GM19438 (cell line): Measurements from ENCODE around the gene CCR3.

Source experiments
- ATAC-seq: cut with Tn5 transposase; IDR thresholded peaks from one replicate; pipeline ENCODE4 v1.9.1; 2021; ENCODE audit warnings: low read depth; ENCODE audit not compliant: unreplicated experiment

The CCR3 gene

DNA sequence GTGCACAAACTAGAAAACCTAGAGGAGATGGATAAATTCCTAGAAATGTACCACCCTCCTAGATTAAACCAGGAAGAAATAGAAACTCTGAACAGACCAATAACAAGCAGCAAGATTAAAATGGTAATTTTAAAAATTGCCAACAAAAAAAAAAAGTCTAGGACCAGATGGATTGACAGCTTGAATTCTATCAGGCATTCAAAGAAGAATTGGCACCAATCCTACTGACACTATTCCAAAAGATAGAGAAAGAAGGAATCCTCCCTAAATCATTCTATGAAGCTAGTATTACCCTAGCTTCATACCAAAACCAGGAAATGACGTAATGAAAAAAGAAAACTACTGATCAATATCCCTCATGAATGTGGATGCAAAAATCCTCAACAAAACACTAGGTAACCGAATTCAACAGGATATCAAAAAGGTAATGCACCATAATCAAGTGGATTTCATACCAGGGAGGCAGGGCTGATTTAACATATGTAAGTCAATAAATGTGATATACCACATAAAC lies 24.0 kb upstream of the CCR3 start:
- ATAC-seq: no peak

- ATAC-seq: no peak
Measured at GRCh38 chr3:46221391-46221790, 20.9 kb upstream of the CCR3 start.

DNA sequence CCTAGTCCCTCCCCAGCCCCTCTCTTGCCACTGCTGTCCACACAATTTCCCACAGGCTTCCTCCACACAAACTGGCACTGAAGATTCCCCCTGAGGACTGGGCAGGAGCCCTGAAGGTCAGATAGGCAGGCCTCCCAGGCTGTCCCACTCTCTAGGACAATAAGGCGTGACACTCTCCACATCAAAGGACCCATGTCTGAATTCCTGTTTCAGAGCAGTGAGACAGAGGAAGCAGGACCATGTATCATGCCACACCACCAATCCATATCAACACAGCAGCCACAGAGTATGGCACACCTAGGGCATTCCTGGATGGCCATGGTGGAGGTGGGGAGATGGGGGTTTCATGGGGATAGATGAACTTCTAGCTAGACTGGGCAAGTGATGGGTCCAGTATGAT lies 20.3 kb upstream of the CCR3 start:
- no peak for ATAC-seq

- ATAC-seq: no peak
Measured at GRCh38 chr3:46222435-46223161, 19.7 kb upstream of the CCR3 start.

GRCh38 chr3:46228260-46229242 lies 13.7 kb upstream of the CCR3 start:
- ATAC-seq: no peak

DNA sequence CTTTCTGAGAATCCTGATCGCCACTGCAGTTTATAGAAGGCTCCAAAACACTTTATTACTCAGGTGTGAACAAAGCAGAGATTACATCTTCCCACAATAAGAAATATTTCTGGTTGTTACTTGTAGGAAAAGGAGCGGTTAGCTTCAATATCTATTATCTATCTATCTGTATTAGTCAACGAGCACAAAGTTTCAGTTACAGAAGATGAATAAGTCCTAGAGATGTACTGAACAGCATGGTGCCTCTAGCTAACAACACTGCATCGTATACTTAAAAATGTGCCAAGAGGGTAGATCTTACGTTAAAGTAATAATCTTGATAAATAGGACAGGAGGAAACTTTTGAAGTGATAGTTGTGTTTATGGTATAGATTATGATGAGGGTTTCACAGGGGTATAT lies 10.9 kb upstream of the CCR3 start:
- ATAC-seq: no peak

- no peak for ATAC-seq
Measured at GRCh38 chr3:46233194-46233593, 9.1 kb upstream of the CCR3 start.

DNA sequence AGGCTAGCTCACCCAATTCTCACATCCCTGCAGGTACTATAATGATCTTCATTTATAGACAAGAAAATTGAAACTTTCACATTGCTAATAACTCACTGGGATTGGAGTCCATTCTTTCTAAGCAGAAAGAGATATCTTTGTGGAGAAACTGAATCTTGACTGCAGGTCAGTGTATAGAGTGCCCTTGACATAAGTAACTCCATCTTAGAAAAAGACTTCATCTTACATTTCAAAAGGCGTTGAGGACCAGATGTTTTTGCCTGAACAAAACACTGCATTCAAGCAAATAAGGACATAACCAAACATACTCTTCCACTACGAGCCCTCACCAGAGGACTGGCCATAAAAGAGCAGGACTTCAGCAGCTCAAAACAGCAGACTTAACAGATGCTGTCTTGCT lies 6.8 kb upstream of the CCR3 start:
- ATAC-seq: no peak

GRCh38 chr3:46236294-46237054 lies 5.8 kb upstream of the CCR3 start:
- no peak for ATAC-seq

- no peak for ATAC-seq
Measured at GRCh38 chr3:46238386-46238785, 3.9 kb upstream of the CCR3 start.

DNA sequence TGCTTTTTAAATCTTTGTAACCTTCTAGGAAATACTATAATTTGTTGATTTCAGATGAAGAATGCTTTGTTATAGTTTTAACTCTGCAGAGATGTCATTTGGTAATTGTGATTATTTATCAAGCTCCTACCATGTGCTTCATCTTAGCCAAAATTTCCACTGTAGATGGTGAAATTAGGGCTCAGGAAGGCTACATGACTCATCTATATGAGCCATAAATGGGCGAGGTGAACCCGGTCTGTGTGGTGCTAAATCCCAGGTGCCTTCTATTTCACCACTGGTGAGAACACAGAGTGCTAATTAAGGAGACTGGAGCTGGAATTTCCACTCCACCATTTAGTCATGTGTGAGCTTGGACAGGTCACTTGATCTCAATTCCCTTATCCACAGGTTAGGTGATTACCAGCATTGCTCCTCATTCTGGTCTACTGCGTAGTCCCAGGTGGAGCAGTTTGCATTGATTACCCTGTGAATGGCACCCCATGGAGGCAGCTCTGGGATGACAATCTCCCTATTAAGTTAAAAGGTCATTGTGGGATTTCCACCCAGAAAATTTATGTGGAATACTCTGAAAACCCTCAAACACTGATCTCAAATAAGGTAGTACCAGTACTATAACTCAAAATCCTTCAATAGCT lies 2.8 kb upstream of the CCR3 start:
- ATAC-seq: no peak

DNA sequence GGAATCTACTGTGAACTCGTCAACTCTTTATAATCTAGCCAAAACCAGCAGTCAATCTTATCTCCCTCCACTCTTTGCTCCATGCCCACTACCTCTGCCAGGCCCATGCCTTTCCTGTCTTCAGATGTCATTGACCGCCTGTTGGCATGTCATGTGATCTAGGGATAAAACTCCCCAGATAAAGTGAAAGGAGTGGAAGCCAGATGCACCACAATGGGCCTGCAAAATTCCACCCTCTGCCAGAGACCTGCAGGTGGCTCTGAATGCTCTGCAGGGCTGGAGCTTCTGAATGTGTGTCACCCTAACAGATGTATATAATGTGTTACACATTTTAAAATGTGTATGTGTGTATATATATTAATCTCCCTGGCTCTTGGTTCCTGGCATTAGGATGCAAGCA lies 2.3 kb upstream of the CCR3 start:
- no peak for ATAC-seq

DNA sequence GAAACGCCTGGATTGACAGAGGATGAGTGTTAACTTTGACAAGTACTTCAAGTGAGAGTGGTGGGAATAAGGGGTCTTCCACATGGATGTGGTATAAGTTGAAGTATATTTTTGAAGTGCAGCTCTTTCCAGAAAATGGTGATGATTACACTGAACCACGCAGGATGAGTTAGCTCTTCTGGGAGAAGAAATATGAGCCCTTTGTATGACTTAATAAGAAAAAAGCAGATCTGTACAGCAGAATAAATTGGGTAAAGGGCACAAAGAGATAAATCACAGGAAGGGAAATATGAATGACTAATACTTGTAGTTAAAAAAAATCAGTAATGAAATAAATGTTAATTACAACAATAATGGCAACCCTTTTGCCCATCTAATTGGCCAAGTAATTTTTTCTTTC lies 1.3 kb downstream of the CCR3 start:
- no peak for ATAC-seq

GRCh38 chr3:46245146-46245545 lies 2.9 kb downstream of the CCR3 start:
- ATAC-seq: no peak

- ATAC-seq: no peak
Measured at GRCh38 chr3:46252980-46253379, 10.7 kb downstream of the CCR3 start.

GRCh38 chr3:46258525-46258924 lies 16.3 kb downstream of the CCR3 start:
- no peak for ATAC-seq

DNA sequence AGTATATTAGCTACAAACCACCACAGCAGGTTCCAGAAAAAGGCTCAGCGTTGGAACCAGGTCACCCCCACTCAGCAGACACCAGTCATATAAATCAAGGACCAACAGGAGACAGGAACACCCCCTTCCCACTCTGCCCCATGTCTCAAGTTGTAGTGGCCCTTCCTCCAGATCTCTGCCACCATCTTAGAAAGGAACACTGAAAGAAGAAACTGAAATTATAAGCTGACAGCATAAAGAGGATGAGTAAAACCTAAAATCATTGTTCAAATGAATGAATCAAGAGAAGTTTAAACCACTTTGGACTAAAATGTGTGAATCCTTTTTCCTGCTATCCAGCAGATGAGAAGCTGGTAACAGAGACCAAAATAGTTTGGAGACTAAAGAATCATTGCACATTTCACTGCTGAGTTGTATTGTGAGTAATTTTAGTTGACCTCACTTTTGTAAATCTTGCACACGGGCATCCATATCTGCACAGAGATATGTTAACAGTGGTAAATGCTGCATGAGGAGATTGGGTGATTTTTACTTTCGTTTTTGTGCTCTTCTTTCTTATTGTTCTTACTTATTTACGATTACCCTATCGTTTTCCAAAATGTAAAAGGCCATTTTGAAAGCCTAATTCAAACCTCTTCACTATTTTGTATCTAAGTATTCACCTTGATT lies 19.8 kb downstream of the CCR3 start:
- no peak for ATAC-seq

- no peak for ATAC-seq
Measured at GRCh38 chr3:46264002-46264401, 21.7 kb downstream of the CCR3 start.

DNA sequence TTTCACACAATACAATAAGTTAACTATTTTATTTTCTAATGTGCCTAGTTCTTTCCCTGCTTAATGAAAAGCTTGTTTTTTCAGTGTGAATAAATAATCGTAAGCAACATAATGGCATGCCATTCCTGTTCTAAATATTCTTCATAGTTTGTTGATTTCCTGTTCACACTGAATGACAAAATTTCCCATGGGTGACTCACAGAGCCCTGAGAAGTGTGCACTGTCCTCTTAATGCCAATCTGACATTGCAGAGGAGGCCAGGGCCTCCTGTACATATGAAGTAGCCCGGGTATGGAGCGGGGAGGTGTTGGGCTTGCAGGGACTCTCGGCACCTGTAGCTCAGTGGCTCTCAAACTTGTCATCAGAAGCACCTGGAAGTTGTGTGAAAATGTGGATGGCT lies 24.3 kb downstream of the CCR3 start:
- no peak for ATAC-seq

- ATAC-seq: no peak
Measured at GRCh38 chr3:46269556-46269955, 27.3 kb downstream of the CCR3 start.
